KBM-7 (cell line): ENCODE data around the gene HINT1.
"Not testable (repeated sequence)": the region's sequence is repeated elsewhere in the genome, so short reads cannot be mapped to it uniquely, and the experiment has no call there.

Experiments
- DNase-seq: peaks from one replicate; pipeline ENCODE4 v3.0.0-alpha.2; 2015
- in situ Hi-C: fragments of 300-500 bp; cut with MboI; formaldehyde crosslinking; loops from 2 replicates; pipeline ENCODE4 v1.14.3; 2020; ENCODE audit warnings: low sequenced_read_pairs, low pct_unique_long_range_greater_than_20kb, mixed read lengths

The HINT1 gene

GRCh38 chr5:131138406-131138805, 26.6 kb downstream of the HINT1 start:
- DNase-seq, in situ Hi-C loops: not testable (repeated sequence)

GRCh38 chr5:131133091-131133490, 32.0 kb downstream of the HINT1 start:
- DNase-seq, in situ Hi-C loops: not testable (repeated sequence)

DNA sequence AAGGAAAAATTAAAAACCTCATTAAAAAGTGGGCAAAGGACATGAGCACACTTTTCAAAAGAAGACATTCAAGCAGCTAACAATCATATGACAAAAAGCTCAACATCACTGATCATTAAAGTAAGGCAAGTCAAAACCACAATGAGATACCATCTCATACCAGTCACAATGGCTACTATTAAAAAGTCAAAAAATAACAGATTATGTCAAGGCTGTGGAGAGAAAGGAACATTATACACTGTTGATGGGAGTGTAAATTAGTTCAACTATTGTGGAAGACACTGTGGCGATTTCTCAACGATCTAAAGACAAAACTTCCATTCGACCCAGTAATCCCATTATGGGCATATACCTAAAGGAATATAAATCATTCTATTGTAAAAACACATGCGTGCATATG, 35.8 kb downstream of the HINT1 start:
- in situ Hi-C loops = no loop called here

DNA sequence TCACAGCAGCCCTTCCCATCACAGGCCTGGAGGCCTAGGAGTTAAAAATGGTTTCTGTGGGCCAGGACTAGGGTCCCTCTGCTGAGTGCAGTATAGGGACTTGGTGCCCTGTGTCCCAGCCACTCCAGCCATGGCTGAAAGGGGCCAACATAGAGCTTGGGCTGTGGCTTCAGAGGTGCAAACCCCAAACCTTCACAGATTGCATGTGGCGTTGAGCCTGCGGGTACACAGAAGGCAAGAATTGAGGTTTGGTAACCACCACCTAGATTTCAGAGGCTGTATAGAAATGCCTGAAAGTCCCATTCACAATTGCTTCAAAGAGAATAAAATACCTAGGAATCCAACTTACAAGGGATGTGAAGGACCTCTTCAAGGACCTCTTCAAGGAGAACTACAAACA, 37.8 kb downstream of the HINT1 start:
- in situ Hi-C loops, DNase-seq: not testable (repeated sequence)

More for the DNA sequence above, 35.8 kb downstream of the HINT1 start:
- DNase-seq = no peak

DNA sequence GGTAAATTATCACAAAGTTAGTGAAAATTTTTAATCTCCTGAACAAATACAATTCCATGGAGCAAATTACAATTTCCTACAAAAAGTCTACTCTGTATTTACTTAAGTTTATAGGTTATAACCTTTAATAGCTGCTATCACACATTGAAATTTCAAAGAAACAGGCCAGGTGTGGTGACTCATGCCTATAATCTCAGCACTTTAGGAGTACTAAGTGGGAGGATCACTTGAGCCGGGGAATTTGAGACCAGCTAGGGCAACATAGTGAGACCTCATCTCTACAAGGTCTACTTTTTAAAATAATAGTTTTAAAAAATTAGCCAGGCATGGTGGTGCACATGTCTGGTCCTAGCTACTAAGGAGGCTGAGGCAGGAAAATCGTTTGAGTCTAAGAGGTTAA, 50.3 kb downstream of the HINT1 start:
- in situ Hi-C loops = loop anchor here (25.0 kb wide), 1 partner anchor 227 kb away; no protein-coding TSS in a partner anchor

DNA sequence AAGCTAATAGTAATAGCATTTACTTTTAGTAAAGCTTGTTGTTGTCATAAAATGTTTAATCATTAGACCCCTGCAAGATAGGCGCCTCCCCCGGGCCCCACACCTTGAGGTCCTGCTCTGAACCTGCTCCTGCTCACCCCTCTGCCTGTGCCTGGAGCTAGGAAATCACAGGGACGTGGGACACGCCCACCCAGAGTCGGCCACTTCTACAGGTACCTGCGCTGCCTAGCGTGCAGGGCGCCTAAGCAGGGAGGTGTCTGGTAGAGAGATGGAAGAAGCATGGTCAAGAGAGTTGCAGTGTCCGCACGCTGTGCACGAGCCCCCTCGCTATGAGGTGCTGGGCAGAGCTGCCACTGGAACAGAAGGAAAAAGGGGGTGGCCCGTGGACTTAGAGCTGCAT, 52.6 kb downstream of the HINT1 start:
- in situ Hi-C loops = loop anchor here (25.0 kb wide), 1 partner anchor 225 kb away; no protein-coding TSS in a partner anchor
- no peak for DNase-seq

More for the DNA sequence above, 50.3 kb downstream of the HINT1 start:
- no peak for DNase-seq

DNA sequence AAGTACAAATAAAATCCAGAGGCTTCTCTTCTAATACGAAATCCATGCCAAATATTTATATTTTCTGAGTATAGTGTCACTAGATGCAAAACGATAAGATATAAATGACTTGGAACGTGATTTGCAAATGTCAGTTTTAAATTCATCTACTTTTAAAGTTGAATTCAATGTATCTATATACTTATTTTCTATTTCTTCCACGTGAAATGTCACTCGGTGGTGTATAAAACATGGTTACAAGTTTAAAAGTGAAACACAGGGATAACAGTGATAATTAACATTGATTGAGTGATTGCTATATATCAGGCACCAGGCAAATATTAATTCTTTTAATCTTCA, 54.8 kb downstream of the HINT1 start:
- in situ Hi-C loops = loop anchor here (25.0 kb wide), 1 partner anchor 223 kb away; no protein-coding TSS in a partner anchor
- no peak for DNase-seq

DNA sequence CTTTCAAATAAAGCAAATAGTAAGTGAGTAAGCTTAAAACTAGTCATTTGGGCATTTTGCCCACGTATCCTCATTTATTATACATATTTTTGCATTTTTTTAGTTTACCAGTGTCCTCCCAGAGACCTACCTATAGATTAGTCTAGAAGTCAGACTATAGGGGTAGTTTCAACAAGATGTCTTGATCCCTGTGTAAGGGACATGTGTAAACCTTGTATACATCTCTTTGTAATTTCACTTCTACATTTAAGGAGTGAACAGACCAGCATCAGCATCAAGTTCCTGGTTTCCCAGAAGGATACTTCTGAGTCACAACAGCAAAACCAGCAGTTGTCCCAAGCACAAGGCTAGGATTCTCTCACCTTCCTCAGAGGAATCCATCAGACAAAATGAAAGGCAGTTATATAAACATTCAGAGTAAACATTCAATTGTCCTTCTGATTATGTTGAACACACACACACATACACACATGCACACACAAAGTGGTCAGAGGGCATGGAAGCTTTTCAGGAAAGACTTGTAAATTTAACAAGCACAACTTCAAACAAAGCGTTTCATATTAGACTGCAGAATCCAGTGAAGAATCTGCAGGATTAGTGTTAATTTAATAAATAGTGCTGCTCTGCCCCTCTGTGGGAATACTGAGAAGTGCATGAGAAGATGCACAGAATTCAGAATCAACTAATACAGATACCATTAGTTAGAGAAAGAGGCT, 55.4 kb downstream of the HINT1 start:
- DNase-seq = peak; percentile 72
- in situ Hi-C loops = loop anchor here (25.0 kb wide), 1 partner anchor 222 kb away; no protein-coding TSS in a partner anchor
